NOMO-1 (cell line): ENCODE data around the gene PCDHGA7.
A peak's percentile ranks its signal among the peaks of the same experiment; 100 is the strongest.
"Not testable (repeated sequence)": the region's sequence is repeated elsewhere in the genome, so short reads cannot be mapped to it uniquely, and the experiment has no call there.

ENCODE experiments used
- DNase-seq, 2 experiments: peaks; one replicate each; lab custom pipeline; 2025; ENCODE audit not compliant: unreplicated experiment in 2 of 2; lab: John Stamatoyannopoulos, UW

PCDHGA7 gene

GRCh38 chr5:141397756-141398551 is 15.4 kb downstream of the PCDHGA7 start, which contains the start of gene PCDHGB5:
PCDHGB5 (plus strand) TSS chr5:141397947; CDS start chr5:141398128, 181 bp downstream.
- DNase-seq = not testable (repeated sequence)

DNA sequence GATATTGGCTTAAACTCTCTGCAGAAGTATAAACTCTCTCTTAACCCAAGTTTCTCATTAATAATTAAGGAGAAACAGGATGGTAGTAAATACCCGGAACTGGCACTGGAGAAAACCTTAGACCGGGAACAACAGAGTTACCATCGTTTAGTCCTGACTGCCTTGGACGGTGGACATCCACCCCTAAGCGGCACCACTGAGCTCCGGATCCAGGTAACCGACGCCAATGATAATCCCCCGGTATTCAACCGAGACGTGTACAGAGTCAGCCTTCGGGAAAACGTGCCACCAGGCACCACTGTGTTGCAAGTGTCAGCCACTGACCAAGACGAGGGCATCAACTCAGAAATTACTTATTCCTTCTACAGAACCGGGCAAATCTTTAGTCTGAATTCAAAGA is 16.1 kb downstream of the PCDHGA7 start:
- DNase-seq = no peak

GRCh38 chr5:141399555-141400258 is 17.2 kb downstream of the PCDHGA7 start:
- DNase-seq = no peak

GRCh38 chr5:141402553-141403243 is 20.2 kb downstream of the PCDHGA7 start, which contains the start of gene PCDHGA9:
PCDHGA9 (plus strand) TSS chr5:141402778; CDS start chr5:141402953, 175 bp downstream.
- no peak for DNase-seq

DNA sequence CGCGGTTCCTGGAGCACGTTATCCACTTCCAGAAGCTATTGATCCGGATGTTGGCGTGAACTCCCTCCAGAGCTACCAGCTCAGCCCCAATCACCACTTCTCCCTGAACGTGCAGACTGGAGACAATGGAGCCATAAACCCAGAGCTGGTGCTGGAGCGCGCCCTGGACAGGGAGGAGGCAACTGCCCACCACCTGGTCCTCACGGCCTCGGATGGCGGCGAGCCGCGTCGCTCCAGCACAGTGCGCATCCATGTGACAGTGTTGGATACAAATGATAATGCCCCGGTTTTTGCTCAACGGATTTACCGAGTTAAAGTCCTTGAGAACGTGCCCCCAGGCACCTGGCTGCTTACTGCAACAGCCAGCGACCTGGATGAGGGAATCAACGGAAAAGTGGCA is 20.8 kb downstream of the PCDHGA7 start:
- no peak for DNase-seq

GRCh38 chr5:141407790-141408505 is 25.4 kb downstream of the PCDHGA7 start, which contains the start of gene PCDHGB6:
PCDHGB6 (plus strand) TSS chr5:141408021; CDS start chr5:141408203, 182 bp downstream.
- DNase-seq = peak in 1 of 2 experiments; percentile 44

DNA sequence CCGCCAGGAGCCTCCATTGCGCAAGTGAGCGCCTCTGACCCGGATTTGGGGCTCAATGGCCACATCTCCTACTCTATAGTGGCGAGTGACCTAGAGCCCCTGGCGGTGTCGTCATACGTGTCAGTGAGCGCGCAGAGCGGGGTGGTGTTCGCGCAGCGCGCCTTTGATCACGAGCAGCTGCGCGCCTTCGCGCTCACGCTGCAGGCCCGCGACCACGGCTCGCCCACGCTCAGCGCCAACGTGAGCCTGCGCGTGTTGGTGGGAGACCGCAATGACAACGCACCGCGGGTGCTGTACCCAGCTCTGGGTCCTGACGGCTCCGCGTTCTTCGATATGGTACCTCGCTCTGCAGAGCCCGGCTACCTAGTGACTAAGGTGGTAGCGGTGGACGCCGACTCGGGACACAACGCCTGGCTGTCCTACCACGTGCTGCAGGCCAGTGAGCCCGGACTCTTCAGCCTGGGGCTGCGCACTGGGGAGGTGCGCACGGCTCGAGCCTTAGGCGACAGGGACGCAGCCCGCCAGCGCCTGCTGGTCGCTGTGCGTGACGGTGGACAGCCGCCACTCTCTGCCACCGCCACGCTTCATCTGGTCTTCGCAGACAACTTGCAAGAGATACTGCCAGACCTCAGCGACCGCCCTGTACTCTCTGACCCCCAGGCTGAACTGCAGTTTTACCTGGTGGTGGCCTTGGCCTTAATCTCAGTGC is 27.2 kb downstream of the PCDHGA7 start:
- DNase-seq = no peak

DNA sequence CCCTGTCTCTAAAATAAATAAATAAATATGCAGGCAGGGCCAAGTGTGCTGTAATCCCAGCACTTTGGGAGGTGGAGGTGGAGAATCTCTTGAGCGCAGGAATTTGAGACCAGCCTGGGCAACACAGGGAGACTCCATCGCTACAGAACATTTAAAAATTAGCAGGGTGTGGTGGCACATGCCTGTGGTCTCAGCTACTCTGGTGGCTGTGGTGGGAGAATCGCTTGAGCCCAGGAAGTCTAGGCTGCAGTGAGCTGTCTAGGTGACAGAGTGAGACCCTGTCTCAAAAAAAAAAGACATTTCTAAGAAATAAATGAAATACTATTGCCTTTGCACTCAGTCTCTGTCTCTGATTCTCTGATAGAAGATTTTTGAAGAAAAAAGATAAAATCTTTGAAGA is 29.0 kb downstream of the PCDHGA7 start:
- DNase-seq = no peak

- peak; percentile 41 to 69 for DNase-seq
Observed at GRCh38 chr5:141412854-141413539, 30.5 kb downstream of the PCDHGA7 start, which contains the start of gene PCDHGA10. PCDHGA10 (plus strand) TSS chr5:141412987; CDS start chr5:141413176, 189 bp downstream.

- no peak for DNase-seq
Observed at GRCh38 chr5:141413540-141414069, 31.1 kb downstream of the PCDHGA7 start.

- not testable (repeated sequence) for DNase-seq
Observed at GRCh38 chr5:141414548-141415274, 32.2 kb downstream of the PCDHGA7 start.

DNA sequence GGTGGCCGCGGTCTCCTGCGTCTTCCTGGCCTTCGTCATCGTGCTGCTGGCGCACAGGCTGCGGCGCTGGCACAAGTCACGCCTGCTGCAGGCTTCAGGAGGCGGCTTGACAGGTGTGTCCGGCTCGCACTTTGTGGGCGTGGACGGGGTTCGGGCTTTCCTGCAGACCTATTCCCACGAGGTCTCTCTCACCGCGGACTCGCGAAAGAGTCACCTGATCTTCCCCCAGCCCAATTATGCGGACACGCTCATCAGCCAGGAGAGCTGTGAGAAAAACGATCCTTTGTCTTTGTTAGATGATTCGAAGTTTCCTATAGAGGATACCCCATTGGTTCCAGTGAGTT is 32.7 kb downstream of the PCDHGA7 start:
- DNase-seq = not testable (repeated sequence)

DNA sequence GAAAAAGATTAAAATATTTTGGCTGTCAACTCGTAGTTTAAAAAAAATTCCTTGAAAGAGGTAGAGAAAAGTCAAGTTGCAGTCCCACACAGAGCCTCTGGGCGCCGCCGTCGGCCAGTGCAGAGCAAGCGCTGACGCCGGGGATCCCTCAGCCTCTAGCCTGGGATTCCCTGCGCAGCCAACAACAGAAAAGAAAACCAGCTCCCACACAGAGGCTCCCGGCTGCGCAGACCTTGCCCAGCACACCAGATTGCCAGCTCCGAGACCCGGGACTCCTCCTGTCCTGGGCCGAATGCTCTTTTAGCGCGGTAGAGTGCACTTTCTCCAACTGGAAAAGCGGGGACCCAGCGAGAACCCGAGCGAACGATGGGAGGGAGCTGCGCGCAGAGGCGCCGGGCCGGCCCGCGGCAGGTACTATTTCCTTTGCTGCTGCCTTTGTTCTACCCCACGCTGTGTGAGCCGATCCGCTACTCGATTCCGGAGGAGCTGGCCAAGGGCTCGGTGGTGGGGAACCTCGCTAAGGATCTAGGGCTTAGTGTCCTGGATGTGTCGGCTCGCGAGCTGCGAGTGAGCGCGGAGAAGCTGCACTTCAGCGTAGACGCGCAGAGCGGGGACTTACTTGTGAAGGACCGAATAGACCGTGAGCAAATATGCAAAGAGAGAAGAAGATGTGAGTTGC is 35.1 kb downstream of the PCDHGA7 start, which contains the start of gene PCDHGB7:
TSS of gene PCDHGB7 (plus strand) at position 184 of the 679 bp plus-strand sequence. CDS start at position 367, 183 bp downstream.
- peak; percentile 31 to 38 for DNase-seq

- no peak for DNase-seq
Observed at GRCh38 chr5:141419074-141419880, 36.7 kb downstream of the PCDHGA7 start.

DNA sequence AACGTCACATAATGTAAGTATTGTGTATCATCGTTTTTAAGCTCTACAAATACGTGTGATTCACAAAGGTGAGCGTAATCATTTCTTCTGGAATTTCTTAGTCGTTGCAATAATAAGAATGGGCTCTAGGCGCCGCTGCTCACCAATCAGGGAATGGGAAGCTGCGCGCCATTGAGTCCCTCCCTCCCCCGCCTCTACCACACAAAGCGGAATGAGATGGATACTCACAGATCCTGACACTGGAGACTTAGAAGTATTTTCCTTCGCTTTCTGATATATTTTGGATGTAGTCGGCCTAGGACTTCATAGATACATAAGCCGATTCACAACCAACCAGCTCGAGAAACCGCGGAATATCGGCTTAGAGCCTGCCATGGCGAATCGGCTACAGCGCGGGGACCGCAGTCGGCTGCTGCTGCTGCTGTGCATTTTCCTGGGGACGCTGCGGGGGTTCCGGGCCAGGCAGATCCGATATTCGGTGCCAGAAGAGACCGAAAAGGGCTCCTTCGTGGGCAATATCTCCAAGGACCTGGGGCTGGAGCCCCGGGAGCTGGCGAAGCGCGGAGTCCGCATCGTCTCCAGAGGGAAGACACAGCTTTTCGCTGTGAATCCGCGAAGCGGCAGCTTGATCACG is 38.4 kb downstream of the PCDHGA7 start, which contains the start of gene PCDHGA11:
TSS of gene PCDHGA11 (plus strand) at position 197 of the 634 bp plus-strand sequence. CDS start at position 374, 177 bp downstream.
- peak; percentile 42 to 45 for DNase-seq

DNA sequence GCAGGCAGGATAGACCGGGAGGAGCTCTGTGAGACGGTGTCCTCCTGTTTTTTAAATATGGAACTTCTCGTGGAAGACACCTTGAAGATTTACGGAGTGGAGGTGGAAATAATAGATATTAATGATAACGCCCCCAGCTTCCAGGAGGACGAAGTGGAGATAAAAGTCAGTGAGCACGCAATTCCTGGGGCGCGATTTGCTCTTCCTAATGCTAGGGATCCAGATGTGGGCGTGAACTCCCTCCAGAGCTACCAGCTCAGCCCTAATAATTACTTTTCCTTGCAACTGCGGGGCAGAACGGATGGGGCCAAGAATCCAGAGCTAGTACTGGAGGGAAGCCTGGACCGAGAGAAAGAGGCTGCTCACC is 38.9 kb downstream of the PCDHGA7 start:
- DNase-seq = no peak
